ENCODE data around the gene FBXL19. TPM values are rescaled to one million over a fixed set of nuclear protein-coding genes. Genes with fewer than 3 reads are reported as not detected.
A peak's percentile ranks its signal among the peaks of the same experiment; 100 is the strongest.

FBXL19 gene
- total and polyA plus RNA-seq, 2 of the 8 experiments (the other 6 are each of a cell fraction or from before 2014, with no cell fraction given): 47.2 to 72.2 TPM

DNA sequence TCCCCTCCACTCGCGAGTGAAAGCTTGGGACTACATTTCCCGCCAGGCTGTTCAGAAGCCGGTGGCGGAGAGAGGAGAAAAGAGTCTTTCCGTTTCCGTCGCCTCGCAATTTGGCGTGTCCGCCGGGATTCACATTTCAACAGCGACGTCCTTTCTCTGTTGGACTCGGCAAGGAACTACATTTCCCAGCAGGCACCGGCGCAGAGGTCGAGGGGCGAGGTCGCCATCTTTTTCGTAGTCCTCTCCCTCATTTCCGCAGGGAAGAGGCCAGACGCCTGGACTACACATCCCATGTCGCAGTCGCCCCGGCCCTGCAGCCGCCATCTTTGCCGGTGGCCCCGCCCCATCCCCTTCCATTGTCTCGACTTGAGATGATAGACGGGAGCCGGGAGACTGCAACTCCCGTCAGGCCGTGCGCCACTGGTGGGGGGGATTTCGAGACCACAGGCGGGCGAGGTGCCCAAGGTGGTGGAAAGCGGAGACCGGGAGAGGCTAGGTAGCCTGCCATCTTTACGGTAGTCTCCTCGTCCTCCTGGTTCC lies 882 bp upstream of the FBXL19 start (continued):
- TF ChIP-seq RBBP5 (IDR thresholded peaks at IDR 0.05; ENCODE audit: borderline replicate concordance, low read depth, low read length) (peak; percentile 41; the same call in 1 of the 2 replicates), SRF (IDR thresholded peaks at IDR 0.05; ENCODE audit: low read depth, low read length) (peak; percentile 66), KDM4A (IDR thresholded peaks at IDR 0.05; ENCODE audit: low read depth, low read length, severe bottlenecking) (no peak)
